Dermis microvascular lymphatic vessel endothelial cell (primary cell): ENCODE data around the gene IGFL4. TPM values are rescaled to one million over a fixed set of nuclear protein-coding genes. Genes with fewer than 3 reads are reported as not detected.

Experiments
- DNase-seq, 2 donors: peaks; one replicate each; pipeline versions ENCODE4 v3.0.0 to v3.0.0-alpha.2; 2010; ENCODE audit warnings: low read depth in 2 of 2
- total RNA-seq: library from RNA; depleted of rRNA; stranded (reverse); fragments of >200 nt; gene quantifications from 2 replicates; pipeline ENCODE4 v1.2.1, GENCODE V29; 2014

The IGFL4 gene
- total RNA-seq, 1 donor from 2014 or later: not detected

DNA sequence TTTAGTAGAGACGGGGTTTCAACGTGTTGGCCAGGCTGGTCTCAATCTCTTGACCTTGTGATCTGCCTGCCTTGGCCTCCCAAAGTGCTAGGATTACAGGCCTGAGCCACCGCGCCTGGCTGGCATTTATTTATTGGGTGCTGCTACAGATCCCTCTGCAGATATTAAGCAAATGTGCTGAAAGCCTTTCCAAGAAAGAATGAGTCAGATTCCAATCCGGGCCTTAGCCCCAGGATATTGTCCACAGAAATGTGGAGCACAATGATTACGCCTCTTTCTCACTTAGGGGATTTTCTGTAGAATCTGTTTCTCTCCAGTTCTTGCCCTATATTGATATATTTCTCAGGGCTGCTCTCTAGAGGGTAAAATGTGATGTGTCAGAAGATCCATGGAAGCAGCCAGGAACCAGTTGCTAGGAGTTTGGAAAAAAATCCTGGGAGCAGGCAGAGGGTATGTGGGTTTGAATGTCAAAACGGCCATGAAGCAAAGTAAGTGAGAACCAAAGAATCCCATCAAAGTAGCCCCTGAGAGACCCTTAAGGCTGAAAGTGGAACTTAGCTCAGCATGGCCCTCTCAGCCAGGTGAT lies 24.8 kb upstream of the IGFL4 start:
- no peak for DNase-seq

DNA sequence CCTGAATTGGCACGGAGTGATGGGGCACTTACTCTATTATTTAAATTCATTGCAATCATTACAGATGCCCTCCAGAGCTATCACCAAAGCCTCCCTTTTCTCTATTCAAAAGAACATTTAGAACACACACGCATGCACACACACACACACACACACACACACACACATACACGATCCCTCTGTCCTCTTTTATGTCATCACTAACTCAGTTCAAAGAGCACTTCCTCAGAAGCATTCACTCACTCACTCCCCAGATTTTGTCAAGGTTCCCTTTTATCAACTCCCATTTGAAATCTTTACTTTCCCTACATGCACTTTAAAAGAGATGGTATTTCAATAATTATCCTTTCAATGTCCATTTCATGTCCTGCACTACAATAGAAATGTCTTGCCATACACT lies 22.4 kb upstream of the IGFL4 start:
- no peak for DNase-seq

DNA sequence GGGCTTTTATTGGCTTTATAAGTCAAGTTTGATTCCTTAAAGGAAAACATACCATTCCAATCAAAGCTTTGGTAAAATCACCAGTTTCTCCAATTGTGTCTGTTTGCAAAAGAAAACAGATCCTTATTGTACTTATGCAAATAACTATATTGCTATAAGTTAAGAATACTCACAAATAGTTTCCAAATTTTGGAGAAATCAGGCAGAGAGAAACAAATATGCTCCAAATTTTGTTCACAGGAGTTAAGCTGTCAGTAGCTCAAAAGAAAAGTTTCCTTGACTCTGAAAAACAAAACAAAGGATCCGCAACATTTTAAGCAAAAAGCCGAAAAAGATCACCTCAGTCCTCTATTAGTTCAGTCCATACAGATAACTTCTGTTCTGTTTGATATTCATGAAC lies 19.2 kb upstream of the IGFL4 start:
- DNase-seq: no peak

- DNase-seq: no peak
Measured at GRCh38 chr19:46058778-46059177, 18.0 kb upstream of the IGFL4 start.

GRCh38 chr19:46056536-46056935 lies 15.7 kb upstream of the IGFL4 start:
- peak; percentile 18 to 20 for DNase-seq

- no peak for DNase-seq
Measured at GRCh38 chr19:46052896-46053295, 12.1 kb upstream of the IGFL4 start.

GRCh38 chr19:46049597-46049996 lies 8.8 kb upstream of the IGFL4 start:
- no peak for DNase-seq

DNA sequence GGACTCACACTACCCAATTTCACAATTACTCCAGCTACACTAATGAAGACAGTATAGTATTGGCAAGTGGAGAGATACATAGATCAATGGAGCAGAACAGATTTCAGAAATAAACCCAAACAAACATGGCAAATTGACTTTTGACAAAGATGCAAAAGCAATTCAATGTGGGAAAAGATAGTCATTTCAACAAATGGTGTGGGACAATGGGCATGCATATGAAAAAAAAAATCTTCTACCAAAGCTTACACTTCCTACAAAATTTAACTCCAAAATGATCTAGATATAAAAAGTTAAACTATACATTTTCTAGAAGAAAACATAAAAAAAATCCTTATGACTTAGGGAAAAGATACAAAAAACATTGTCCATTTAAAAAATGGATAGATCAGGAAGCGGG lies 2.7 kb upstream of the IGFL4 start:
- no peak for DNase-seq

DNA sequence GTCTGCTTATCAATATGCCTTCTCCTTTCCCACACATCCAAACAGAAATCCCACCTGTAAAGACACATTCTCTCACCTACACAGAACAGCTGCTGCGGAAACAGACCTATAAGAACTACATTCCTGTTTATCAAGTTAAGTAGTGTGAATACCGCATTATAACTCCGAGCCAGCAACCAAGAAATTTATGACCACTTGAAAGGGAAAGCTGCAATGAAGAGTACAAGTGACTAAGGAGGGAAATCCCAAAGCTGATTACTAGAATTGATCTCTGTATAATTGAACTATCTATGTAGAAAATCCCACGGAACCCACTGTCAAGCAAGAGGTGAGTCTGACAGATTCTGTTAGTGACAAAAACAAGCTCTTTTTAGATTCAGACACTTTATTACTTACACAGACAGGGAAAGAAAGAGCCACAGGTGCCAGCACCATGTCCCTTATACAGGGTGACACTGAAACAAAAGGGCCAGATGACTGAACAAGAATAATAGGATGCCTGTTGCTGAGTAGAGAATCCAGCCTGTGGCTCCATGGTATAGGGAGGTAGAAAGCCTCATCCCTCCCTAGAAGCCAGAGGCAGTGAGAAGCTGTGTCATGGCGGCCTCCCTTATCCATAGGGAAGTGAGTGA lies 1.6 kb upstream of the IGFL4 start:
- no peak for DNase-seq

- DNase-seq: no peak
Measured at GRCh38 chr19:46040125-46040524, 677 bp downstream of the IGFL4 start.

- no peak for DNase-seq
Measured at GRCh38 chr19:46036744-46037128, 4.1 kb downstream of the IGFL4 start.

- DNase-seq: no peak
Measured at GRCh38 chr19:46035986-46036743, 4.6 kb downstream of the IGFL4 start.

DNA sequence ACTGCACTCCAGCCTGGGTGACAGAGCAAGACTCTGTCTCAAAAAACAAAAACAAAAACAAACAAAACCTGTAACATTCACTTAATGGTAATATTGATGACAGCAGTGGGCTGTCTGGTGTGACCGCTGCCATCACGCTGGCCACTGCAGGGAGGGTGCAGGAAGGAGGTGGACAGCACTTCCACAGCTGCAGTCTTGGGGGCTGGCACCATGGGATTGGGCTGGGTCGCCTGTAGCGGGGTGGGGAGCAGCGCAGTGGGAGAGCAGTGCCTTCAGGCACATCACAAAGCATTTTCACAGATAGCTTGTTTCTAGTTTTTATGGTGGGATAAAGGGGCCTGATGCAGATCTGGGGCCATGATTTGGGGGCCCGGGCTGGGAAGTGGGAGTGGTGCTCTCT lies 5.3 kb downstream of the IGFL4 start:
- DNase-seq: no peak

DNA sequence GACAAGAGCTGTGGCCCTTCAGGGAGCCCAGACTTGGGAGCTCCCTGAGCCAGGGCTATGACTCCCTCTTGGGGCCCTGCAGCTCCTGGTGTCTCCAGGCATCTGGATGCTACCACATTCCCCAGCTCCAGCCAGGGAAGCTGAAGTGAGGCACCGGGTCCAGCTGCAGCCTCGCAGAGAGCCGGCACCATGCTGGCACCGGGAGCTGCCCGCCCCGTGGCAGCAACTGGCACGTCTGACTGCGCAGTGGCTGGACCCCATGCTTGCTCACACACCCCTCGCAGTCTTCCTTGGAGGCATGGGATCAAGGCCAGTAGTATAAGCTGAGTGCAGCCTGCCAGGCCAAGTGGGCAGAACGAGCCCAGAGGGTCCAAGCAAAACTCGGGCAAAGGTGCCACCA lies 7.4 kb downstream of the IGFL4 start:
- DNase-seq: no peak

- no peak for DNase-seq
Measured at GRCh38 chr19:46032597-46033025, 8.2 kb downstream of the IGFL4 start.

DNA sequence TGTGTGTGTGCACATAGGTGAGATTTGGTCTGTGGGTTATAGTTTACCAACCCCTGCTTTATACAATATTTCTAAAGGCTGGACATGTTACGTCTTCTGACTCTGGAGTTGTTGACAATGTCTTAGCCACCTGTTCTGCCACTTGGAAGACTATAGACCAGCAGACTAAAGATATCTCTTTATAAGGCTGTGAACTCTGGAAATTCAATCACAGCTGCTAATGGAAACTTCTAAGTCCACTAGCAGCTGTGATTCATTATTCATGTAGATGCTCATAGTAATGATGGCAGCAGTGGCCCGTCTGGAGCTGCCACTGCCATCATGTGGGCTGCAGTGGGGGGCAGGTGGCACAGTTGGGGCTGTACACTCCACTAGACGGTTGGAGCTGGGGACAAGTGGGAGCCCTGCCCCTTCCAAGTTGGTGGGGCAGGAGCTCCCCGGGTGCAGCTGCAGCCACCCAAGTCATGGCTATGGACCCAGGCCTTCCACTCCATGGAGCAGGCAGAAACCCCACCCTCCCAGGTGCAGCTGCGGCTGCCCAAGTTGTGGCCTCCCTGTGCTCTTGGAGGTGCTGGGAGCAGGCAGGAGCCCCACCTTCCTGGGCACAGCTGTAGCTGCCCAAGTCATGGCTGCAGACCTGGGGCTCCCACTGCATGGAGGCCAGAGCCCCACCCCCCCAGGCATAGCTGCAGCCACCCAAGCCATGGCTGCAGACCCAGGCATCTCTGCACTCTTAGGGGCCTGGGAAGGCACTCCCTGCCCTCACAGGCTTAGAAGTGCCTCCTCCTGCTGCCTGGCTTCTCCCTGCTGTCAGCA lies 8.8 kb downstream of the IGFL4 start:
- no peak for DNase-seq

DNA sequence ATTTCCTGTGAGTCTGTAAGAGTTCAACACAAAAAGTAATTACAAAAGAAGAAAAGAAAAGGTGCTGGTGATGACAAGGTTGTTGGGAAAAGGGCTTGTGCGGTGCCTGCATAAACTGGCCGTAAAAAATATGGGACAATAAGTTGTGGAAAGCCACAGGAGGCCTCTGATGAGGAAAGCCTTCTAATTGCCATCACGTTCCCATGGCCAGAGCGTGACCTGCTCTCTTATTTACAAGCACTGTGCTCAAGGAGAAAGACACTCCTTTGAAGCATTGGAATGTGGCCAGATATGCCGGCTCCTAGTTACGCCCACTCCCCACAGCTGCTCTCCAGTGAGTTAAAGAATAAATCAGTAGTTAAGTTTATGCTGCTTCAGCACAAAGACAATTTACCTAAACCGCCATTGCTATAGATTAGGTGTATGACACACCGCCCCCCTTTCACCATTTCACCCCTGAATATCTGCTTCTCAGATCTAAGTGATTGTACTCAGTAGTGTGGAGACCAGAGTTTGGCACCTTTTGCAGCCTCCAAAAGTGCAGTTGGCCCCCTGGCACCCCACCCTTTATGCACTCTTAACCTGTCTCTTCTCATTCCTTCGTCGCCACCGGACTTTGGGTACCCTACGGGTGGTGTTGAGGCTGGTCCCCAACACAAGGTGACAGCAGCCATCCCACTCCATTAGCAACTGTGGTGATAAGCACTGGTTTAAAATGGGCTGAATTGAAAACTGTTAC lies 9.8 kb downstream of the IGFL4 start:
- DNase-seq: no peak

DNA sequence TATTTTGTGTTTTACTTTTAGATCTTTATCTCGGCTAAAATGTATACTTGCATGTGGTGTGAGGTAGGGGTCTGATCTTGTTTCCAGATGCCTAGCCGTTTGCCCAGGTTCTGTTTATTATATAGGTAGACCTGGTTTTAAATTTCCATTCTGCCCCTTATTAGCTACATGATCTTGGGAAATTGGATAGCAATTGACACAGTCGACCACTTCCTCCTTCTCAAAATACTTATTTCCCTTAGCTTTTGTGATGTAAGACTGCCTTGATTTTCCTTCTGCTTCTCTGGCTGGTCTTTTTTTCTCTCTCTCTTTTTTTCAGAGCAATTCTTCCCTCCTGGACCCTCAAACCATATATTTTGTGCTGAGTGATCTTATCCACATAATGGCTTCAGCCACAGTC lies 15.0 kb downstream of the IGFL4 start:
- no peak for DNase-seq

GRCh38 chr19:46023311-46023779 lies 17.5 kb downstream of the IGFL4 start:
- DNase-seq: no peak

- DNase-seq: no peak
Measured at GRCh38 chr19:46022431-46023310, 18.1 kb downstream of the IGFL4 start, which contains the start of gene PGLYRP1. Gene PGLYRP1 (minus strand): TSS chr19:46023053. CDS start chr19:46023021, 32 bp downstream.
